DOHH2 (cell line): Measurements from ENCODE around the gene C2CD5.

Source experiments
- H3F3A ChIP-seq: fragments of 200-600 bp; sonication (generic), shearing (Covaris generic); 2 replicates; pipeline ENCODE4 v1.6.0; 2016; ENCODE audit warnings: antibody characterized with exemption, mild to moderate bottlenecking; ENCODE audit not compliant: control insufficient read depth, insufficient read depth
- H3K27ac ChIP-seq: fragments of 200-600 bp; sonication (generic); 2 replicates; pipeline ENCODE4 v1.5.1; 2014; ENCODE audit warnings: low read depth, mild to moderate bottlenecking, low read length, moderate library complexity
- H3K27me3 ChIP-seq: fragments of 200-600 bp; sonication (generic); 2 replicates; pipeline ENCODE4 v1.6.1; 2014; ENCODE audit warnings: mild to moderate bottlenecking, low read length, mixed read lengths; ENCODE audit not compliant: control insufficient read depth
- H3K36me3 ChIP-seq: fragments of 200-600 bp; sonication (generic); 2 replicates; pipeline ENCODE4 v1.6.1; 2014; ENCODE audit warnings: mild to moderate bottlenecking, low read length, moderate library complexity, mixed read lengths; ENCODE audit not compliant: control insufficient read depth
- H3K4me1 ChIP-seq: fragments of 200-600 bp; sonication (generic); 2 replicates; pipeline ENCODE4 v1.6.1; 2014; ENCODE audit warnings: mild to moderate bottlenecking, low read length, mixed read lengths; ENCODE audit not compliant: control insufficient read depth
- H3K4me2 ChIP-seq: fragments of 200-600 bp; sonication (generic); 2 replicates; pipeline ENCODE4 v1.6.0; 2014; ENCODE audit warnings: mild to moderate bottlenecking, low read length, moderate library complexity
- H3K4me3 ChIP-seq: fragments of 200-600 bp; sonication (generic); 2 replicates; pipeline ENCODE4 v1.5.1; 2014; ENCODE audit warnings: mild to moderate bottlenecking, low read length, mixed read lengths
- H3K79me2 ChIP-seq: fragments of 200-600 bp; sonication (generic); 2 replicates; pipeline ENCODE4 v1.6.1; 2014; ENCODE audit warnings: mild to moderate bottlenecking, low read length, mixed read lengths; ENCODE audit not compliant: control insufficient read depth
- H3K9me2 ChIP-seq: fragments of 200-600 bp; sonication (generic); replicated peaks from 2 replicates; pipeline ENCODE4 v1.6.1; 2014; ENCODE audit warnings: mild to moderate bottlenecking, low read length, mixed read lengths; ENCODE audit not compliant: control insufficient read depth
- H3K9me3 ChIP-seq: fragments of 200-600 bp; sonication (generic); 2 replicates; pipeline ENCODE4 v1.6.1; 2014; ENCODE audit warnings: antibody characterized with exemption, low read length, mixed read lengths; ENCODE audit not compliant: control insufficient read depth, insufficient read depth
- H4K20me1 ChIP-seq: fragments of 200-600 bp; sonication (generic); 2 replicates; pipeline ENCODE4 v1.6.0; 2014; ENCODE audit warnings: low read depth, mild to moderate bottlenecking, antibody characterized with exemption, low read length, moderate library complexity; ENCODE audit not compliant: control insufficient read depth, insufficient read depth
- CTCF ChIP-seq: fragments of 200-600 bp; sonication (generic); IDR thresholded peaks from one replicate; pipeline ENCODE4 v1.5.1; 2014; ENCODE audit warnings: antibody characterized with exemption, mild to moderate bottlenecking, low read depth, low read length; ENCODE audit not compliant: poor library complexity, severe bottlenecking
- EZH2phosphoT487 ChIP-seq: fragments of 200-600 bp; sonication (generic); IDR thresholded peaks from 2 replicates; pipeline ENCODE4 v1.6.1; 2017; ENCODE audit warnings: borderline replicate concordance, mild to moderate bottlenecking, antibody characterized with exemption, low read length, moderate library complexity, mixed read lengths

C2CD5 gene

GRCh38 chr12:22406627-22407026, 137.7 kb downstream of the C2CD5 start:
- no peaks in the 10 kb centered on the region for H4K20me1 ChIP-seq
- H3F3A ChIP-seq = no peaks in the 10 kb centered on the region
- H3K27me3 ChIP-seq = no peaks in the 10 kb centered on the region
- no peaks in the 10 kb centered on the region for H3K4me1 ChIP-seq
- no peak for TF ChIP-seq EZH2phosphoT487
- no peak for TF ChIP-seq CTCF
- no peak overlapping the region for H3K4me2 ChIP-seq
- H3K4me3 ChIP-seq = no peak overlapping the region
- H3K79me2 ChIP-seq = no peaks in the 10 kb centered on the region
- H3K36me3 ChIP-seq = no peaks in the 10 kb centered on the region
- no peak overlapping the region for H3K27ac ChIP-seq
- no peaks in the 10 kb centered on the region for H3K9me3 ChIP-seq
- H3K9me2 ChIP-seq = no peaks in the 10 kb centered on the region

DNA sequence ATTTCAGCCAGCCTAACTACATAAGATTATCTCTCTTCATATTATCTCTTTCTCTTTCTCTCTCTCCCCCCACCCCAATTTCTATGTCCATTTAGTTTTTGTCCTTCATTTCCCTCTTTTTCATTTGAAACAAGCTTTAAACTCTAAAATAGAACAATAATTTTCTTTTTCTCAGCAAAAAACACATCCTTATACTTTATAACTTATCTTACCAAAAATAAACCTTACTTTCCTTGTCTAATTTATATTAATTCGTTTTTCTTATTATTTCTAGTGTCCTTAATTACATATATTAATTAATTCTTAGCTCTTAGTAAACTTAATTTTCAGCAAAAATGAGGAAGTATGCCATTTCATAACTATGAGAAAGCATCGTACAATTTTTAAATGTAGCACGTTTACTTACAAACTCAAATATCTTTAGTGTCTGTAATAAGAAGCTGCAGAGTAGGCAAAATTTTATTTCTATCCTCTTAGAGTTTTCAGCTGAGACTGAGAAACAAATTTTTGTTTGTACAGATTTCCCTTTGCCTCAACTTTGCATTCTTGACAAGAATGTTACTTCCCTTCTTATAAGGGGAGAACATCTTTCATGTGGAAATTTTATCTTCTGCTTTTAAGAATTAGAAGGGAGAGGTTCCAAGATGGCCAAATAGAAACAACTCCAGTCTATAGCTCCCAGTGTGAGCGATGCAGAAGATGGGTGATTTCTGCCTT, 144.7 kb downstream of the C2CD5 start:
- TF ChIP-seq EZH2phosphoT487 (no peak), CTCF (no peak)
- H3K9me3 ChIP-seq = no peaks in the 10 kb centered on the region
- no peaks in the 10 kb centered on the region for H3K4me1 ChIP-seq
- no peak overlapping the region for H3K27ac ChIP-seq
- no peaks in the 10 kb centered on the region for H3F3A ChIP-seq
- H3K9me2 ChIP-seq = no peaks in the 10 kb centered on the region
- no peaks in the 10 kb centered on the region for H3K27me3 ChIP-seq
- H3K4me2 ChIP-seq = no peak overlapping the region
- no peak overlapping the region for H3K4me3 ChIP-seq
- no peaks in the 10 kb centered on the region for H3K79me2 ChIP-seq
- H3K36me3 ChIP-seq = no peaks in the 10 kb centered on the region
- no peaks in the 10 kb centered on the region for H4K20me1 ChIP-seq
